ENCODE data around the gene TSPAN5. TPM values are rescaled to one million over a fixed set of nuclear protein-coding genes. Genes with fewer than 3 reads are reported as not detected.

Gene TSPAN5
- total and polyA plus RNA-seq, 9 of the 15 experiments (the other 6 are each of a cell fraction or from before 2014, with no cell fraction given) = 0.58 to 6.6 (median 0.73) TPM

DNA sequence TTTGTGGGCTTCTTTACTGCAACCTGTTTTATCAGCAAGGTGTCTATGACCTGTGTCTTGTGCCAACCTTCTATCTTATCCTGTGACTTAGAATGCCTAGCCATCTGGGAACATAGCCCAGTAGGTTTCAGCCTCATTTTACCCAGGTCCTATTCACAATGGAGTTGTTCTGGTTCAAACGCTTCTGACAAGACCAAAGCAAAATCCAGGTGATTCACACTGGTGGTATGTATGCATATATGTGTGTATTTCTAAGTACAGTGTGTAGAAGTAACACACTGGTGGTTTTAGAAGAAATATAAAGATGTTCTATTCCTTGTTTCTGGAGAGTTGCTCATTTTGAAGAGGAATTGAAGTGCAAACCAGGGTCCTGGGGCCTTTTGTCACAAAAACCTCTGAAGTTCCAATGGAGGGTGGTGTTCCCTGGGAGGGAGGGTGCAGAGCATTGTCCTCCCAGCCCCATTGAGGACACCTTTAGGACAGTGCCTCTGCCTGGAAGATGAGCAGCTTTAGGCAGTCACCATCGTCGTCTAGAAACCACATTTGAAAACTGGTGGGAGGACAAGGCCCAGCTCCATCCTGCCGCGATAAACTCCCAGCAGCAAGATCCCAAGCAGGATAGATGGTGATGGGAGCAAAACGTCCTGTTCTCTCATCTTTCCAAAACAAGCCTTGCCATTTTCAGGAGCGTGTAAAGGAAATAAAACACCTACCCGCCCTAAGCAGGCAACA is 191.4 kb downstream of the TSPAN5 start:
- ChIA-PET POLR2A (interaction anchor here (0.9 kb wide), 2 partner anchors 8 to 206 kb away, joined by 3 to 4 read pairs; partner anchors contain the start of gene RAP1GDS1), CTCF (ENCODE audit: low intra/inter-chr PET ratio) (interaction anchor here (0.9 kb wide), 1 partner anchor 939 kb away, joined by 4 read pairs; no protein-coding TSS in a partner anchor)
- H3K9ac ChIP-seq (ENCODE audit: insufficient read depth in 1 of 2, low read depth in 2 of 2, low read length in 2 of 2) = no peak overlapping the region
- peak overlapping the region; percentile 66 for H2AFZ ChIP-seq (ENCODE audit: low read depth, low read length)
- H3K36me3 ChIP-seq (ENCODE audit: control insufficient read depth, insufficient read depth, low read length) = no peaks in the 10 kb centered on the region
- H3K27ac ChIP-seq (ENCODE audit: extremely low read depth, low read depth, low read length) = no peak overlapping the region
- ATAC-seq (no peak; the same call in 2 of the 3 replicates), FAIRE-seq (no peak), DNase-seq (ENCODE audit: extremely low read depth in 1 of 4, low spot score in 3 of 4) (no peak)
- no peak for TF ChIP-seq ZNF717 (CRISPR knock-in tag; IDR thresholded peaks at IDR 0.05)
- no peak for TF ChIP-seq ZC3H8 (IDR thresholded peaks at IDR 0.05)
- no peak for TF ChIP-seq PTTG1 (tag; IDR thresholded peaks at IDR 0.05; ENCODE audit: low read depth)
- no peak for TF ChIP-seq ZNF174 (CRISPR knock-in tag; IDR thresholded peaks at IDR 0.05)
- TF ChIP-seq POLR2G (IDR thresholded peaks at IDR 0.05; ENCODE audit: low read depth, low read length) = no peak
- no peak for TF ChIP-seq STAG1 (CRISPR knock-in tag; IDR thresholded peaks at IDR 0.05; ENCODE audit: borderline replicate concordance)
- TF ChIP-seq, protein P1, sequence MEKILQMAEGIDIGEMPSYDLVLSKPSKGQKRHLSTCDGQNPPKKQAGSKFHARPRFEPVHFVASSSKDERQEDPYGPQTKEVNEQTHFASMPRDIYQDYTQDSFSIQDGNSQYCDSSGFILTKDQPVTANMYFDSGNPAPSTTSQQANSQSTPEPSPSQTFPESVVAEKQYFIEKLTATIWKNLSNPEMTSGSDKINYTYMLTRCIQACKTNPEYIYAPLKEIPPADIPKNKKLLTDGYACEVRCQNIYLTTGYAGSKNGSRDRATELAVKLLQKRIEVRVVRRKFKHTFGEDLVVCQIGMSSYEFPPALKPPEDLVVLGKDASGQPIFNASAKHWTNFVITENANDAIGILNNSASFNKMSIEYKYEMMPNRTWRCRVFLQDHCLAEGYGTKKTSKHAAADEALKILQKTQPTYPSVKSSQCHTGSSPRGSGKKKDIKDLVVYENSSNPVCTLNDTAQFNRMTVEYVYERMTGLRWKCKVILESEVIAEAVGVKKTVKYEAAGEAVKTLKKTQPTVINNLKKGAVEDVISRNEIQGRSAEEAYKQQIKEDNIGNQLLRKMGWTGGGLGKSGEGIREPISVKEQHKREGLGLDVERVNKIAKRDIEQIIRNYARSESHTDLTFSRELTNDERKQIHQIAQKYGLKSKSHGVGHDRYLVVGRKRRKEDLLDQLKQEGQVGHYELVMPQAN (IDR thresholded peaks at IDR 0.05; ENCODE audit: borderline replicate concordance) = no peak
- TF ChIP-seq CSDE1 (IDR thresholded peaks at IDR 0.05) = no peak
- TF ChIP-seq, protein P2, sequence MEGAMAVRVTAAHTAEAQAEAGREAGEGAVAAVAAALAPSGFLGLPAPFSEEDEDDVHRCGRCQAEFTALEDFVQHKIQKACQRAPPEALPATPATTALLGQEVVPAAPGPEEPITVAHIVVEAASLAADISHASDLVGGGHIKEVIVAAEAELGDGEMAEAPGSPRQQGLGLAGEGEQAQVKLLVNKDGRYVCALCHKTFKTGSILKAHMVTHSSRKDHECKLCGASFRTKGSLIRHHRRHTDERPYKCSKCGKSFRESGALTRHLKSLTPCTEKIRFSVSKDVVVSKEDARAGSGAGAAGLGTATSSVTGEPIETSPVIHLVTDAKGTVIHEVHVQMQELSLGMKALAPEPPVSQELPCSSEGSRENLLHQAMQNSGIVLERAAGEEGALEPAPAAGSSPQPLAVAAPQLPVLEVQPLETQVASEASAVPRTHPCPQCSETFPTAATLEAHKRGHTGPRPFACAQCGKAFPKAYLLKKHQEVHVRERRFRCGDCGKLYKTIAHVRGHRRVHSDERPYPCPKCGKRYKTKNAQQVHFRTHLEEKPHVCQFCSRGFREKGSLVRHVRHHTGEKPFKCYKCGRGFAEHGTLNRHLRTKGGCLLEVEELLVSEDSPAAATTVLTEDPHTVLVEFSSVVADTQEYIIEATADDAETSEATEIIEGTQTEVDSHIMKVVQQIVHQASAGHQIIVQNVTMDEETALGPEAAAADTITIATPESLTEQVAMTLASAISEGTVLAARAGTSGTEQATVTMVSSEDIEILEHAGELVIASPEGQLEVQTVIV (CRISPR knock-in tag; IDR thresholded peaks at IDR 0.05; ENCODE audit: borderline replicate concordance) = no peak
- TF ChIP-seq E2F3 (CRISPR knock-in tag; IDR thresholded peaks at IDR 0.05) = no peak
- TF ChIP-seq LARP7 (IDR thresholded peaks at IDR 0.05) = no peak
- TF ChIP-seq XRCC3 (IDR thresholded peaks at IDR 0.05) = no peak
- TF ChIP-seq MAFK (IDR thresholded peaks at IDR 0.05; ENCODE audit: low read length) = no peak
- TF ChIP-seq MED1 (CRISPR knock-in tag; IDR thresholded peaks at IDR 0.05; ENCODE audit: borderline replicate concordance) = no peak
- TF ChIP-seq SMAD3 (CRISPR knock-in tag; conservative IDR thresholded peaks at IDR 0.05) = no peak
- no peak for TF ChIP-seq NRF1 (conservative IDR thresholded peaks at IDR 0.05 in 1 of 2, IDR thresholded peaks at IDR 0.05 in 1 of 2)
- H3K4me1 ChIP-seq (replicated peaks in 1 of 2; ENCODE audit: control insufficient read depth in 2 of 2, insufficient read depth in 2 of 2, low read length in 2 of 2) = no peaks in the 10 kb centered on the region; a peak in 3 of 5 replicates
- H3K79me2 ChIP-seq (ENCODE audit: control insufficient read depth, insufficient read depth, low read length) = no peaks in the 10 kb centered on the region
- in situ Hi-C loops (cut with MboI) = loop anchor here (25.0 kb wide), 1 partner anchor 945 kb away; no protein-coding TSS in a partner anchor
- intact Hi-C loops (cut with micrococcal nuclease) = loop anchor here (1.0 to 10.0 kb wide), 7 partner anchors 158 to 995 kb away; partner anchors contain the start of gene METAP1
- H3K9me1 ChIP-seq (ENCODE audit: control insufficient read depth, insufficient read depth, low read length) = no peaks in the 10 kb centered on the region
- H3K4me3 ChIP-seq = no peak overlapping the region
- H3K9me3 ChIP-seq (replicated peaks; ENCODE audit: control insufficient read depth, insufficient read depth, low read depth, low read length) = no peaks in the 10 kb centered on the region
- no peaks in the 10 kb centered on the region for H3K27me3 ChIP-seq (ENCODE audit: control insufficient read depth in 2 of 2, insufficient read depth in 2 of 2, low read length in 2 of 2)
- H3K4me2 ChIP-seq (ENCODE audit: insufficient read depth, low read length) = peak overlapping the region; percentile 64; the same call in 1 of the 2 replicates
- BruUV-seq (replicated peaks) = no TSS peak
- no peaks in the 10 kb centered on the region for H4K20me1 ChIP-seq (replicated peaks; ENCODE audit: control insufficient read depth, insufficient read depth, low read length)
- 17% methylated on average over 8 of the region's 8 CpGs for WGBS (ENCODE audit: insufficient coverage, low coverage, missing lambda C conversion rate)

Data from K562 (cell line).